ENCODE data around the gene TMPRSS13.
"Not testable (repeated sequence)": the region's sequence is repeated elsewhere in the genome, so short reads cannot be mapped to it uniquely, and the experiment has no call there.

The TMPRSS13 gene

DNA sequence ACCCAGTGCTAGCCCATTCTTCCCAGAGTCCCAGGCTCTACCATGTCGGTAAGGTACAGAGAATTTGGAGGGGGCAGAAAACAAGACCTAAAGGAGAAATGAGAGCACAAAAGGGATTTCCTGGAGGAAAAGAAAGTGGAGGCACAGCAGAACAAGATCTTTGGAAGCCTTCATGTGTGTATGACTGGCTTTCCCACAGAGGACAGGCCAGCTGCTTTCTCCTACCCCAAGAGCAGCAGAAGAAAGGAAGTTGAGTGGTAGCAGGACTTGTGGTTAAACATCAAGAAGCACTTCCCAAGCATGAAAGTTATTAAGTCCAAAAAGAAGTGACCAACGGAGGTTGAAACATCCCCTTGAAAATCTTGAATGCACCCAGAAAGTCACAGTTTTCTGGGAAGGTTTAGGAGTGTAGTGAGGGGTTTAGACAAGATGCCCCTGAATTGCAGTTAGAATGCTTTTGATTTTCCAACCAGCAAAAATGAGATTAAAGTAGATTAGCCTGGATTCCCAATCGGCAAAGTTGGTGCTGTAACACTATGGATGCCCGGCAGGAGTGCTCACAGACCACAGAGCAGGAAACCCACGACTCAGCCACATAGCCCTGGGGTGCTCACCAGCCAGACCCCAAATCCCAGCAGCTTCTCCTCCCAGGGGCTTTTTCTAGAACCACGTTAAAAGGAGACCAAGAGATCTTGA is 608 bp downstream of the TMPRSS13 start:
- Mint-ChIP-seq H3K27me3 (no peaks in the 10 kb centered on the region), H3K9me3 (no peaks in the 10 kb centered on the region), H3K4me3 (no peak overlapping the region), H3K4me1 (peaks cover 57% of the 10 kb centered on the region), H3K36me3 (ENCODE audit: low read depth) (no peaks in the 10 kb centered on the region), H3K27ac (peak overlapping the region; percentile 52)
- no peak for ATAC-seq
- no peak for DNase-seq

DNA sequence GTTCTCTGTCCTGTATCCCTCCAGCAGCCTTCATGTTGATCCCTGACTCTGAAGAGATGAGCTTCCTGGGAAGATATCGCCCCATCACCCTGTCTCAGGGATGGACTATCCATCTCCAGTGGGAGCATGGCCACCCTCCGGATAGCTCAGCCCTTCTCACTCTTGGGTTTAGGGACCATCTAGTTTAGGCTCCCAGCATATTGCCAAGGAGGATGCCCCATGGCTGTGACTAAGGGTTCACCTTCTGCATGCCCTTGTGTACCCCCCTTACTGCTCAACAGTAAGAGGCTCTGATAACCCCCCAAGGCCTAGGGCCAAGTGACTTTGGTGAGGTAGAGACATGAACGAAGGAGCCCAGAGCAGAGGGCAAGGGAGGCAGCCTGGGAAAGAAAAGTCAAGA is 1.3 kb downstream of the TMPRSS13 start:
- Mint-ChIP-seq H3K27me3 (no peaks in the 10 kb centered on the region), H3K4me3 (no peak overlapping the region), H3K36me3 (ENCODE audit: low read depth) (no peaks in the 10 kb centered on the region), H3K4me1 (peaks cover 50% of the 10 kb centered on the region), H3K9me3 (no peaks in the 10 kb centered on the region), H3K27ac (peak overlapping the region; percentile 52)
- ATAC-seq (no peak), DNase-seq (no peak)

DNA sequence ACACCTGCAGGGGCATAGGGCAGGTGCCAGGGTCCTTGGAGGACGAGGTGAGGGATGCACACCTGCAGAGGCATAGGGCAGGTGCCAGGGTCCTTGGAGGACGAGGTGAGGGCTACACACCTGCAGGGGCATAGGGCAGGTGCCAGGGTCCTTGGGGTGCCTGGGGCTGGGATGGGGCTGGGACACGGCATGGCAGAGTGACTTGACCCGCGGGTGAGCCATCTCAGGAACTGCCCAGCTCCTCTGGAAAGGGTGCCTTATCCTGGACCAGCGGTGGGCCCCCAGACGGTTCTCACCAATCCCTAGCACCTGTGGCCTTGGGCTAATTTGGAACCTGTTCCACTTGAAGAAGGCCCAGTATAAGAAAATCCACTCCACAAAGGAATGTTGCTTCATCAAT is 3.0 kb downstream of the TMPRSS13 start:
- not testable (repeated sequence) for H3K27me3 Mint-ChIP-seq; H3K36me3 Mint-ChIP-seq (ENCODE audit: low read depth); H3K27ac Mint-ChIP-seq; H3K4me3 Mint-ChIP-seq; DNase-seq; ATAC-seq; H3K9me3 Mint-ChIP-seq
- peaks cover 32% of the 10 kb centered on the region for H3K4me1 Mint-ChIP-seq

DNA sequence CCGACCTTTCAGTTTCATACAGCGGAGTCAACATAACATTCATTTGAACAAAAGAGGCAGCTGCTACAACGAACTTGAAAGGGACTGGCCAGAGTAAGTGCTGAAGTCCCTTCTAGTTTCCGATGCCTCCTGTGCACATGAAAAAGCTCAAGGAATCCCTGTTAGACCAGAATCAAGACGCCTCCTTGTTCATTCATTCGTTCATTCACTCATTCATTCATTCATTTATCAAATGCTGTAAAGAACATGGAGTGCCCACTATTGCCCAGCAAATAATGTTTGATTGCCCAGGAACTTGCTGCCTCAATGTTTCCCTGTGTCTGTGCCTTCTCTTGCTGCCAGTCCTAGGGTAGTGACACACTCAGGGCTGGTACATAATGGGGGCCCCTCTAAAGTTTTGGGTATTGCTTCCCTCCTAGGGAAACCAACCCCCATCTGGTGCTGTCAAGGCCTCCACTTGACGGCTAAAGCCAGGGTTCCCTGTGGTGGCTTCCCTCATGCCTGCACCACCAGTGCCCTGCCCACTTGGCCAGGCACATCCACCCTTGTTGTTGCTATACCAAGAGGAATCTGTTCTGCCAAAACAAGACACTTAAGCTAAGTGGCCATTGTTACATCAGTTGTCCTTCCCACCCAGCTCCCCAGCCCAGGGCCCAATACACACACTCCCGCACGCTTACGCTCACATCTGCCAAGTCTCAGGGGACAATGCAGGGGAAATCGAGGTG is 3.8 kb downstream of the TMPRSS13 start:
- Mint-ChIP-seq H3K27ac (no peak overlapping the region), H3K27me3 (no peaks in the 10 kb centered on the region), H3K36me3 (ENCODE audit: low read depth) (no peaks in the 10 kb centered on the region), H3K9me3 (no peaks in the 10 kb centered on the region), H3K4me3 (no peak overlapping the region), H3K4me1 (peaks cover 25% of the 10 kb centered on the region)
- no peak for ATAC-seq
- no peak for DNase-seq

DNA sequence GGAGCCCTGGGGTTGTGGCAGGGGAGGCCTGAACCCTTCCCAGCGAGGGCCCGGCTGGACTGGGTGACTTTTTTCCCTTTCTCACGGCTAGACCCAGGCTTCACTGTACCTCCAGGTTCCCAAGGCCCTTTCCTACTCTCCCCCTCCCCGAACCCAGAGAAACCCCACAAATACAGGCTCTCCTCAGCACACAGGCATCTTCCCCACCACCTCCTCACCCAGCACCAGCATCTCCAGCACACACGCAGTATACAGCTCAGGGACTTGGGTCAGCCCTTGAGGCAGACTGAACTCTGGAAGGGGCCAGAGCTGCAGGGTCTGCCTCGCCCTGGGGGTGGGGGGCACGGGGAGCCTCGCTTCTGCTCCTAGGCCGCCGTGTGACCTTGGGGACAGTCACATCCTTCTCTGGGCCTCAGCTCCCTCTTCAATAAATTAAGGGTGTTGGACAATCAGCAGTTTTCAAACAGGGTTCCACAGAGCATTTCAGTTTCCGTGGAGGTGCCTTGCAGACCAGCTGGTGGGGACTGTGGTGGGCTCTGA is 4.5 kb downstream of the TMPRSS13 start:
- H3K9me3 Mint-ChIP-seq = no peaks in the 10 kb centered on the region
- H3K36me3 Mint-ChIP-seq (ENCODE audit: low read depth) = no peaks in the 10 kb centered on the region
- H3K4me3 Mint-ChIP-seq = no peak overlapping the region
- no peak for DNase-seq
- H3K27me3 Mint-ChIP-seq = no peaks in the 10 kb centered on the region
- no peak for ATAC-seq
- H3K4me1 Mint-ChIP-seq = peaks cover 25% of the 10 kb centered on the region
- no peak overlapping the region for H3K27ac Mint-ChIP-seq

DNA sequence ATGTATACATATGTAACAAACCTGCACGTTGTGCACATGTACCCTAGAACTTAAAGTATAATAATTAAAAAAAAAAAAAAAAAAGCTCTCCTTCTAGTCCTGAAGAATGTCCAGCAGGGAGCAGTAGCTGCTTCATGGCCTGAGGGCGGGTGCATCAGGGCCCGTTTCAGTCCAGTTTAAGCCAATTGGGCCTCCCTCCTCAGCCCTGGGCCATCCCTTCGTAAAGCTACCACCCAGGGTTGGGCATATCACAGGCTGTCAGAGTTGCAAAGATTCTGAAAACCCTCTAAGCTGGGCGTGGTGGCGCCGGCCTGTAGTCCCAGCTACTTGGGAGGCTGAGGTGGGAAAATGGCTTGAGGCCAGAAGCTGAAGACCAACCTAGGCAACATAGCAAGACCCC is 5.4 kb downstream of the TMPRSS13 start:
- Mint-ChIP-seq H3K27me3 (no peaks in the 10 kb centered on the region), H3K36me3 (ENCODE audit: low read depth) (no peaks in the 10 kb centered on the region), H3K4me3 (no peak overlapping the region), H3K27ac (no peak overlapping the region), H3K4me1 (peaks cover 22% of the 10 kb centered on the region), H3K9me3 (no peaks in the 10 kb centered on the region)
- DNase-seq (no peak), ATAC-seq (no peak)

DNA sequence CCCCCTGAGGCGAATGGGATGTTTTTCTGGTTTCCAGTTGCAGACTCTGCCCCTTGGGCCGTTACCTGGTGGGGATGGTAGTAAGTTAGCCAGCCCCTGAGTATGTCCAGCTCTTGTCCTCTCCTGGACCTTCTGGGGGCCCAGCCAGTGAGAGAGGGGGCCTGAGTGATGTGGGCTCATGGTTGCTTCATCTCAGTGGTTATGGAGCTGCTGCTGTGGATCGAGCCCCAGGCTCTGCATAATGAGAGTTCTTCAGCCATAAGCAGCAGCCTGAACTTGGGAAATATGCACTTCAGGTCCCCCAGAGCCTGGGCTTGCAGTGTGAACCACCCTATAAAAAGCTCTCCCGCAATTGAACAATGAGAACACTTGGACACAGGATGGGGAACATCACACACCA is 5.9 kb downstream of the TMPRSS13 start:
- H3K4me3 Mint-ChIP-seq = no peak overlapping the region
- H3K27ac Mint-ChIP-seq = no peak overlapping the region
- no peaks in the 10 kb centered on the region for H3K27me3 Mint-ChIP-seq
- H3K4me1 Mint-ChIP-seq = peaks cover 19% of the 10 kb centered on the region
- no peaks in the 10 kb centered on the region for H3K9me3 Mint-ChIP-seq
- ATAC-seq = no peak
- no peak for DNase-seq
- no peaks in the 10 kb centered on the region for H3K36me3 Mint-ChIP-seq (ENCODE audit: low read depth)

DNA sequence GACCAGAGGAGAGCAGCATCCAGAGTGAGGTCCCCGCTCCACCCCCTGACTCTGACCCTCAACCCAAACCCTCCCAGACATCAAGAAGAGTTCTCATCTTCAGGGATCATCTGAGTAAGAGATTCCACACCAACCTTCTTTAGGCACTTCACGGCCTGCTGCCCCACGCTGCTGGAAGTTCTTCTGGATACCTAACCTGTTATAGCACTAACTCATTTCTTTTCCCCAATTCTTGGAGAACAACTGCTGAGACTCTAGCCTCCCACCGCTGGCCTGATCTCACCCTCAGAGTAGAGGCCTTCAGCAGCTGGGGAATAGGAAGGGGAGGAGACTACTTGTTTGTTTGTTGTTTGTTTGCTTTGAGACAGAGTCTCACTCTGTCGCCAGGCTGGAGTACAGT is 7.3 kb downstream of the TMPRSS13 start:
- H3K4me1 Mint-ChIP-seq = peaks cover 16% of the 10 kb centered on the region
- no peaks in the 10 kb centered on the region for H3K36me3 Mint-ChIP-seq (ENCODE audit: low read depth)
- no peaks in the 10 kb centered on the region for H3K27me3 Mint-ChIP-seq
- no peak overlapping the region for H3K4me3 Mint-ChIP-seq
- no peak overlapping the region for H3K27ac Mint-ChIP-seq
- ATAC-seq = no peak
- no peak for DNase-seq
- no peaks in the 10 kb centered on the region for H3K9me3 Mint-ChIP-seq

DNA sequence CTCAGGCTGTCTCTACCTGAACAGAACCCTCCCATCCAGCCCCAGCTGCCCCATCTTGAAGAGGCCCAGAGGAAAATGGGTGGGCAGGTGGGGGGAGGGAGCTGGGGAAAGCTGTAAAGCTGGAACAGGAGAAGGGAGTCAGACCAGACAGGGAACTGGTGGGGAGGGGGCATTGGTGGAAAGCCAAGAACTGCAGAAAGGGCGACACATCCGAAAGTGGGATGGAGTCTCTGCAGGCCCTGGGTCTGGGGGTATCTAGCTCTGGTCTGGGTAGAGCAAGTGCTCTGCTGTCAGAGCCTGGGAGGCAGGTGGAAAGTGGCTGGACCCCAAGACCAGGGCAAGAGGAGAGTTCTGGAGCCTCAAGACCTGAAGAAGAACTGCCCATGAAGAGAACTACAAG is 7.7 kb downstream of the TMPRSS13 start:
- no peaks in the 10 kb centered on the region for H3K9me3 Mint-ChIP-seq
- peaks cover 16% of the 10 kb centered on the region for H3K4me1 Mint-ChIP-seq
- no peak overlapping the region for H3K4me3 Mint-ChIP-seq
- no peak for ATAC-seq
- H3K27me3 Mint-ChIP-seq = no peaks in the 10 kb centered on the region
- no peaks in the 10 kb centered on the region for H3K36me3 Mint-ChIP-seq (ENCODE audit: low read depth)
- DNase-seq = no peak
- no peak overlapping the region for H3K27ac Mint-ChIP-seq

DNA sequence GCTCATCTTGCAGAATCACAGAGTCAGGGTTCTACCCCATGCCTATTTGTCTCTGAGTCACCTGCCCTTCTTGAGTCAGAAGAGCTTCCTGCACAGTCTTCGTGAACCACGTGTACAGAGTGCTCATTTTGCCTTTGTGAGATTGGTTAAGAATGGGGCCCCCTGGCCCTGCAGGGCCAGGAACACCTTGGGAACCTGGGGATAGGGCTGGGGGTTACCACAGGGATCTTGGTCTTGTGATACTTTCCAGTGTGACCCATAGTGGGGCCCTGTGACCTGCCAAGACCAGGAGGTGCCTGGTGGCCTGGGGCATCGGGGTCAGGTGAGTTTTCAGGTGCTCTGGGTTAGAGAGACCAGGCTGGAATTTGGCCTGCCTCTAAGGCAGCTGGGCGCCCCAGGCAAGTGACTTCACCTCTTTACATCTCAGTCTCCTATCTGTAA is 9.4 kb downstream of the TMPRSS13 start:
- H3K27ac Mint-ChIP-seq = peak overlapping the region; percentile 31
- no peaks in the 10 kb centered on the region for H3K9me3 Mint-ChIP-seq
- H3K4me3 Mint-ChIP-seq = no peak overlapping the region
- H3K4me1 Mint-ChIP-seq = peaks cover 16% of the 10 kb centered on the region
- DNase-seq (no peak), ATAC-seq (peak; percentile 96)
- no peaks in the 10 kb centered on the region for H3K27me3 Mint-ChIP-seq
- no peaks in the 10 kb centered on the region for H3K36me3 Mint-ChIP-seq (ENCODE audit: low read depth)

DNA sequence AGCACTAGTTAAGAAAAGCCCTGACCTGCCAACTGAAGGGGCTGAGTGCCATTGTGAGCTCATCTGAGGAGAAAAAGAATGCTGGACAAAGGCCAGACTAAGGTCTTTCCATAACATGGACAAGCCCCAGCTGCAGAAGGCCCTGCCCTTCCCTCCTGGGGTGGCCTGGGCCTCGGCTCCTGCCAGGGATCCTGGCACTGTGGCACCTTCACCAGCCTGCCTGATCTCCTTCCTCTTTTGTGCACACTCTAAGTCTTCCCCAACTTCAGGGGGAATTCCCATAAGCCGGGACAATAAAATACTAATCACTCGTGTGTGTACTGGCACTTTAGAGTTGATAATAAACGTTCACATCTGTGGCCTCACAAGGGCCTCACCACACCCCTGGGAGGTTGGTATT is 9.9 kb downstream of the TMPRSS13 start:
- peaks cover 16% of the 10 kb centered on the region for H3K4me1 Mint-ChIP-seq

DNA sequence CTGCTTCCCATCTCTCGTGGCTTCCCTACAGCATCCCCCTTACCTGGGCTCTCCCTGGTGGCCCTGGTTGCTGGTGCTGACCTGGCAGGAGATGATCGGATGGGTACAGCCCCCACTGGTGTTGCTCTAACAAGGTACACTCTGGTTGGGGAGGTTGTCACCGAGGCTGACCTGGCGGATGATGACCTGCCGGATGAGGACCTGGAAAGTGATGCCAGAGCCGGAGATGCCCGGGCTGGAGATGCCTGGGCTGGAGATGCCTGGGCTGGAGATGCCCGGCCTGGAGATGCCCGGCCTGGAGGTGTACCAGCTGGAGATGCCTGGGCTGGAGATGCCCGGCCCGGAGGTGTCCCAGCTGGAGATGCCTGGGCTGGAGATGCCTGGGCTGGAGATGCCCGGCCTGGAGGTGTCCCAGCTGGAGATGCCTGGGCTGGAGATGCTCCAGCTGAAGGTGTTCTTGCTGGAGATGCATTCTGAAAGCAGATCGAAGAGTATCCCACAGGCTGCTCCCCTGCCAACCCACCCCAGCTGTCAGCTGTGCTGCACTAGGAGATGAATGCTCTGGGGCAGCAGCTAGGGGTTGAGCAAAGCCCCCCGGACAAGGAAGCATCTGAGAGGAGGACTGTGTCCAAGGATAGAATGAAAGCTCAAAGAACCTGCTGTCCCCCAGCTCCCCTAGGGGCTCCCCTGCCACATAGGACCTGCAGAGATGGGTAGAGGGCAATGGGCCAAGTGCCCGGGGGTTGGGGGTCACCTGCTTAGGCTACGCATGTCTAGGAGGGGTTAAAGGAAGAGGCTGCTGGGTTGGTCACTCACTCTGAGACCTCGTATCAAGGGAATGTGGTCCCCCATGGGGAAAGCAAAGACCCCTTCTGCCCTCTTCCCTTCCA is 10.6 kb downstream of the TMPRSS13 start:
- H3K27ac Mint-ChIP-seq = no peak overlapping the region
- H3K9me3 Mint-ChIP-seq = no peaks in the 10 kb centered on the region
- H3K27me3 Mint-ChIP-seq = no peaks in the 10 kb centered on the region
- H3K36me3 Mint-ChIP-seq (ENCODE audit: low read depth) = no peaks in the 10 kb centered on the region
- peaks cover 16% of the 10 kb centered on the region for H3K4me1 Mint-ChIP-seq
- no peak for ATAC-seq
- H3K4me3 Mint-ChIP-seq = no peak overlapping the region
- no peak for DNase-seq

More for the DNA sequence above, 9.9 kb downstream of the TMPRSS13 start:
- ATAC-seq (peak; percentile 45), DNase-seq (no peak)
- H3K4me3 Mint-ChIP-seq = no peak overlapping the region
- H3K9me3 Mint-ChIP-seq = no peaks in the 10 kb centered on the region
- no peaks in the 10 kb centered on the region for H3K36me3 Mint-ChIP-seq (ENCODE audit: low read depth)
- no peaks in the 10 kb centered on the region for H3K27me3 Mint-ChIP-seq
- no peak overlapping the region for H3K27ac Mint-ChIP-seq

DNA sequence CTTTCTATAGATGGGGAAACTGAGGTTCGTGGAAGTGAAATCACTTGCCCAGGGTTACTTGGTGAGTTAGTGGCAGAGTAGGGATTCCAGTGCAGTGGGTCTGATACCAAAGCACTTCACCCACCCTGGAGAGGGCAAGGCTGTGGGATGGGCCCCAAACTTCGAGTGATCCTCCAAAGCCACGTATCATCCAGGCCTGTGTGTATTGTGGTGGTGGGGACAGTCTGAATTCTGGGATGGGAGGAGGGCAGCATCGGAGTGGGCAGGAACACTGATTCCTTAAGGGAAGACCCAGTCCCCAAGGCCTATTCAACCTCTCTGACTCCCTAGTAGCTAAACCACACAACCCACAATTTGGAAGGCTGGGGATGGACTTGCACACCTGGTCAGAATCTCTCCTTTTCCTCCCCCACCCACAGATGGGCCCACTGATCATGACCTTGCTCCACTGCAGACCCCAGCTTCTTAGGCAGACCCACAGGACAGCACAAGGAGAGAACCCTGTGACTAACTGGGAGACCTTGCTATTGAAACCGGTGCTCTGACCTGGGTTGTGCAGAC is 11.5 kb downstream of the TMPRSS13 start:
- Mint-ChIP-seq H3K4me3 (no peak overlapping the region), H3K4me1 (peaks cover 16% of the 10 kb centered on the region), H3K36me3 (ENCODE audit: low read depth) (no peaks in the 10 kb centered on the region), H3K27me3 (no peaks in the 10 kb centered on the region), H3K27ac (no peak overlapping the region), H3K9me3 (no peaks in the 10 kb centered on the region)
- no peak for DNase-seq
- no peak for ATAC-seq

DNA sequence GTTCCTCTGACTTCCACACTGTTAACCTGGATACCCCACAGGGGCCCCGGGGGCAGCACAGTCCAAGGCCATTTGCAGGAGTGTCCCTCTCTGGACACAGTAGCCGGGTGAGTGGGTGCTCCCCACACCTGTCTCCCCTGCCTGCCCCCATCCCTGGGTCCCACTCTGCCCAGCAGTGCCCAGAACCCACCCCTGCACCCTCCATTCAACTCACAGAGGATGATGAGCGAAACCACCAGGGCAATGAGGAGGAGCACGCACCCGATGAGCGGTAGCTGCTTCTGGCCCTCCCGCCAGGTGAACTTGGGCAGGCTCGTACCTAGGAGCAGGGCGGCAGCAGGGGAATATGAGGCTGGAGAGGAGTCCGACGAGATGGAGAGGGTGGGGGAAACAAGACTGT is 12.2 kb downstream of the TMPRSS13 start:
- DNase-seq (no peak), ATAC-seq (no peak)
- H3K27ac Mint-ChIP-seq = no peak overlapping the region
- no peaks in the 10 kb centered on the region for H3K27me3 Mint-ChIP-seq
- no peaks in the 10 kb centered on the region for H3K9me3 Mint-ChIP-seq
- H3K4me1 Mint-ChIP-seq = peaks cover 16% of the 10 kb centered on the region
- H3K4me3 Mint-ChIP-seq = no peak overlapping the region
- H3K36me3 Mint-ChIP-seq (ENCODE audit: low read depth) = no peaks in the 10 kb centered on the region
